HCT116 (cell line): Measurements from ENCODE around the gene TMEM164. TPM values are rescaled to one million over a fixed set of nuclear protein-coding genes. Genes with fewer than 3 reads are reported as not detected.

Source experiments
- ATAC-seq: fragments of 200-7000 bp; cut with Tn5 transposase; 2 replicates; pipeline ENCODE4 v1.9.1; 2020; ENCODE audit warnings: mild to moderate bottlenecking, moderate library complexity
- BruUV-seq: library from RNA; stranded (reverse); fragments of 400-500 nt; replicated peaks from 2 replicates; lab custom pipeline; 2021; lab: Mats Ljungman, UMichigan
- CTCF ChIA-PET: fragments of 300-600 bp; sonication (Branson Sonifier 250); formaldehyde crosslinking; loops from one replicate; lab custom pipeline; 2021; ENCODE audit warnings: antibody characterized with exemption; lab: Charles Lee
- POLR2A ChIA-PET: fragments of 300-600, 350-600 bp; sonication (Branson Sonifier 250); formaldehyde crosslinking; loops from one replicate; lab custom pipeline; 2021; ENCODE audit warnings: antibody characterized with exemption; lab: Charles Lee
- RAD21 ChIA-PET, 2 experiments: fragments of 300-600 bp; sonication (Branson Sonifier 250); formaldehyde crosslinking; loops; one replicate each; lab custom pipeline; 2023; ENCODE audit warnings: low total read pairs in 2 of 2; ENCODE audit not compliant: uncharacterized antibody in 2 of 2, unreplicated experiment in 2 of 2, low non-redundant PET in 1 of 2; lab: Charles Lee
- DNase-seq: peaks from one replicate; pipeline ENCODE4 v3.0.0-alpha.2; 2010; ENCODE audit warnings: low read depth, low spot score
- H2AFZ ChIP-seq: fragments of 200-600 bp; shearing (Covaris generic), sonication (generic); 2 replicates; pipeline ENCODE4 v1.6.1; 2017; ENCODE audit warnings: low read depth, mixed run types, mixed read lengths, antibody characterized with exemption, low read length; ENCODE audit not compliant: poor library complexity, severe bottlenecking
- H3K27ac ChIP-seq: 2 replicates; pipeline ENCODE4 v1.5.1; 2012; ENCODE audit warnings: low read depth, low read length
- H3K27me3 ChIP-seq: fragments of 200-600 bp; sonication (generic); 2 replicates; pipeline ENCODE4 v1.6.1; 2016; ENCODE audit warnings: mixed run types, low read length, mixed read lengths; ENCODE audit not compliant: insufficient read depth
- H3K36me3 ChIP-seq, 2 experiments: fragments of 200-500 bp in 1 of 2; fragments of 200-600 bp in 1 of 2; sonication (Bioruptor generic) in 1 of 2; sonication (generic) in 1 of 2; 2 replicates each; pipeline versions ENCODE4 v1.5.1 to v1.6.1; 2014 to 2016; ENCODE audit warnings: low read length in 2 of 2, inconsistent platforms in 1 of 2, mixed read lengths in 1 of 2, mixed run types in 1 of 2; ENCODE audit not compliant: insufficient read depth in 2 of 2, control insufficient read depth in 1 of 2
- H3K4me1 ChIP-seq, 2 experiments: fragments of 200-600 bp in 1 of 2; sonication (generic) in 1 of 2; 2 replicates each; pipeline versions ENCODE4 v1.5.1 to v1.6.1; 2012 to 2017; ENCODE audit warnings: low read length in 2 of 2, inconsistent platforms in 1 of 2, mild to moderate bottlenecking in 1 of 2, mixed read lengths in 1 of 2, mixed run types in 1 of 2, moderate library complexity in 1 of 2; ENCODE audit not compliant: insufficient read depth in 2 of 2, control insufficient read depth in 1 of 2
- H3K4me2 ChIP-seq: fragments of 200-600 bp; sonication (generic); 2 replicates; pipeline ENCODE4 v1.6.1; 2017; ENCODE audit warnings: mixed run types, low read length, mixed read lengths
- H3K4me3 ChIP-seq, 2 experiments: fragments of 200-600 bp in 1 of 2; sonication (generic) in 1 of 2; replicated peaks in 1 of 2; 2 replicates each; pipeline ENCODE4 v1.5.1; 2011 to 2016; ENCODE audit warnings: low read length in 2 of 2, control low read depth in 1 of 2, low read depth in 1 of 2, mild to moderate bottlenecking in 1 of 2, mixed read lengths in 1 of 2, mixed run types in 1 of 2
- H3K79me2 ChIP-seq: fragments of 200-600 bp; sonication (generic); 2 replicates; pipeline ENCODE4 v1.6.1; 2017; ENCODE audit warnings: mild to moderate bottlenecking, mixed run types, low read length, moderate library complexity, mixed read lengths; ENCODE audit not compliant: insufficient read depth
- H3K9ac ChIP-seq: fragments of 200-600 bp; sonication (generic); 2 replicates; pipeline ENCODE4 v1.6.1; 2016; ENCODE audit warnings: low read length, mixed read lengths
- H3K9me2 ChIP-seq: fragments of 200-600 bp; sonication (generic), shearing (Covaris generic); 2 replicates; pipeline ENCODE4 v1.6.1; 2017; ENCODE audit warnings: mixed run types, mild to moderate bottlenecking, moderate library complexity; ENCODE audit not compliant: insufficient read depth
- H3K9me3 ChIP-seq, 2 experiments: fragments of 200-500 bp in 1 of 2; fragments of 200-600 bp in 1 of 2; sonication (Bioruptor generic) in 1 of 2; sonication (generic) in 1 of 2; 2 replicates each; pipeline ENCODE4 v1.6.1; 2014 to 2017; ENCODE audit warnings: low read length in 2 of 2, mixed read lengths in 2 of 2, inconsistent platforms in 1 of 2, low read depth in 1 of 2, mild to moderate bottlenecking in 1 of 2, mixed run types in 1 of 2, moderate library complexity in 1 of 2; ENCODE audit not compliant: control insufficient read depth in 1 of 2, insufficient read depth in 1 of 2
- H4K20me1 ChIP-seq: fragments of 200-600 bp; sonication (generic), shearing (Covaris generic); 2 replicates; pipeline ENCODE4 v1.6.1; 2017; ENCODE audit warnings: mixed run types, mild to moderate bottlenecking, moderate library complexity; ENCODE audit not compliant: insufficient read depth
- ATF3 ChIP-seq: IDR thresholded peaks from 2 replicates; pipeline ENCODE4 v1.6.1; 2012
- CEBPB ChIP-seq: IDR thresholded peaks from 2 replicates; pipeline ENCODE4 v1.6.1; 2012; ENCODE audit warnings: low read depth
- ELF1 ChIP-seq: IDR thresholded peaks from 2 replicates; pipeline ENCODE4 v1.6.1; 2012; ENCODE audit warnings: low read depth, borderline replicate concordance
- EZH2 ChIP-seq: fragments of 200-600 bp; sonication (generic); IDR thresholded peaks from 2 replicates; pipeline ENCODE4 v1.6.1; 2017; ENCODE audit warnings: antibody characterized with exemption, mixed run types
- EZH2phosphoT487 ChIP-seq: fragments of 200-600 bp; IDR thresholded peaks from 2 replicates; pipeline ENCODE4 v1.6.1; 2018; ENCODE audit warnings: antibody characterized with exemption, borderline replicate concordance
- FOSL1 ChIP-seq: IDR thresholded peaks from 2 replicates; pipeline ENCODE4 v1.6.1; 2012; ENCODE audit warnings: low read depth
- JUND ChIP-seq: IDR thresholded peaks from 2 replicates; pipeline ENCODE4 v1.6.1; 2012
- POLR2A ChIP-seq: IDR thresholded peaks from 2 replicates; pipeline ENCODE4 v1.7.0; 2011; ENCODE audit warnings: borderline replicate concordance; ENCODE audit not compliant: insufficient read depth, insufficient read length; ENCODE audit errors: extremely low read depth
- POLR2AphosphoS5 ChIP-seq: IDR thresholded peaks from 2 replicates; pipeline ENCODE4 v1.6.1; 2011; ENCODE audit warnings: mild to moderate bottlenecking, low read depth, low read length, moderate library complexity
- REST ChIP-seq: IDR thresholded peaks from 2 replicates; pipeline ENCODE4 v1.6.1; 2012; ENCODE audit warnings: low read depth
- SIN3A ChIP-seq: IDR thresholded peaks from 2 replicates; pipeline ENCODE4 v1.6.1; 2012; ENCODE audit warnings: low read depth
- SP1 ChIP-seq: IDR thresholded peaks from 2 replicates; pipeline ENCODE4 v1.6.1; 2012; ENCODE audit warnings: low read depth
- TCF7L2 ChIP-seq: IDR thresholded peaks from 2 replicates; pipeline ENCODE4 v1.7.0; 2011; ENCODE audit warnings: borderline replicate concordance, inconsistent platforms; ENCODE audit not compliant: insufficient read depth, insufficient read length; ENCODE audit errors: extremely low read depth
- YY1 ChIP-seq: IDR thresholded peaks from 2 replicates; pipeline ENCODE4 v1.6.1; 2011; ENCODE audit warnings: low read length, low read depth, moderate library complexity, mild to moderate bottlenecking; ENCODE audit not compliant: insufficient replicate concordance; ENCODE audit errors: extremely low read depth
- ZFX ChIP-seq: fragments of 450-650 bp; IDR thresholded peaks from 2 replicates; pipeline ENCODE4 v1.6.1; 2017
- intact Hi-C: fragments of 100-400 bp; cut with micrococcal nuclease; formaldehyde crosslinking; loops from 2 replicates; pipeline ENCODE4 v1.10.0; 2022
- total RNA-seq: library from RNA; stranded (reverse); gene quantifications from one replicate; pipeline ENCODE4 v1.2.1, GENCODE V29; 2021; ENCODE audit not compliant: unreplicated experiment
- TF ChIP-seq, protein P1 (sequence below), 3 experiments: fragments of 200-600 bp in 1 of 3; sonication (generic) in 1 of 3; IDR thresholded peaks in 2 of 3; conservative IDR thresholded peaks in 1 of 3; 2 replicates each; pipeline ENCODE4 v1.5.1; 2012 to 2017; ENCODE audit warnings: low read depth in 2 of 3, low read length in 2 of 3, antibody characterized with exemption in 1 of 3, borderline replicate concordance in 1 of 3, control low read depth in 1 of 3, mild to moderate bottlenecking in 1 of 3, mixed read lengths in 1 of 3, mixed run types in 1 of 3, moderate library complexity in 1 of 3; ENCODE audit not compliant: insufficient read depth in 1 of 3
- TF ChIP-seq, protein P2 (sequence below): IDR thresholded peaks from 2 replicates; pipeline ENCODE4 v1.6.1; 2012

TMEM164 gene
- total RNA-seq, 1 experiment from 2014 or later: 18.7 TPM

- Histone ChIP-seq H2AFZ (no peak overlapping the region), H4K20me1 (no peaks in the 10 kb centered on the region), H3K36me3 (no peaks in the 10 kb centered on the region), H3K4me1 (no peaks in the 10 kb centered on the region), H3K27ac (no peak overlapping the region), H3K4me2 (no peak overlapping the region), H3K79me2 (no peaks in the 10 kb centered on the region), H3K4me3 (no peak overlapping the region), H3K9me3 (no peaks in the 10 kb centered on the region), H3K9ac (no peak overlapping the region), H3K9me2 (no peaks in the 10 kb centered on the region), H3K27me3 (no peaks in the 10 kb centered on the region)
- TF ChIP-seq ATF3 (no peak), ZFX (no peak), ELF1 (no peak), REST (no peak), POLR2AphosphoS5 (no peak), SP1 (no peak), JUND (no peak), TCF7L2 (no peak), POLR2A (no peak), YY1 (no peak), CEBPB (no peak), SIN3A (no peak), FOSL1 (no peak), EZH2 (no peak), EZH2phosphoT487 (no peak)
- TF ChIP-seq, protein P1, sequence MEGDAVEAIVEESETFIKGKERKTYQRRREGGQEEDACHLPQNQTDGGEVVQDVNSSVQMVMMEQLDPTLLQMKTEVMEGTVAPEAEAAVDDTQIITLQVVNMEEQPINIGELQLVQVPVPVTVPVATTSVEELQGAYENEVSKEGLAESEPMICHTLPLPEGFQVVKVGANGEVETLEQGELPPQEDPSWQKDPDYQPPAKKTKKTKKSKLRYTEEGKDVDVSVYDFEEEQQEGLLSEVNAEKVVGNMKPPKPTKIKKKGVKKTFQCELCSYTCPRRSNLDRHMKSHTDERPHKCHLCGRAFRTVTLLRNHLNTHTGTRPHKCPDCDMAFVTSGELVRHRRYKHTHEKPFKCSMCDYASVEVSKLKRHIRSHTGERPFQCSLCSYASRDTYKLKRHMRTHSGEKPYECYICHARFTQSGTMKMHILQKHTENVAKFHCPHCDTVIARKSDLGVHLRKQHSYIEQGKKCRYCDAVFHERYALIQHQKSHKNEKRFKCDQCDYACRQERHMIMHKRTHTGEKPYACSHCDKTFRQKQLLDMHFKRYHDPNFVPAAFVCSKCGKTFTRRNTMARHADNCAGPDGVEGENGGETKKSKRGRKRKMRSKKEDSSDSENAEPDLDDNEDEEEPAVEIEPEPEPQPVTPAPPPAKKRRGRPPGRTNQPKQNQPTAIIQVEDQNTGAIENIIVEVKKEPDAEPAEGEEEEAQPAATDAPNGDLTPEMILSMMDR (IDR thresholded peaks at IDR 0.05 in 2 of 3, conservative IDR thresholded peaks at IDR 0.05 in 1 of 3; ENCODE audit: borderline replicate concordance in 1 of 3, insufficient read depth in 1 of 3, low read depth in 2 of 3, low read length in 2 of 3): no peak
- TF ChIP-seq, protein P2, sequence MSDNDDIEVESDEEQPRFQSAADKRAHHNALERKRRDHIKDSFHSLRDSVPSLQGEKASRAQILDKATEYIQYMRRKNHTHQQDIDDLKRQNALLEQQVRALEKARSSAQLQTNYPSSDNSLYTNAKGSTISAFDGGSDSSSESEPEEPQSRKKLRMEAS: no peak
- ChIA-PET RAD21 (no interaction called here), CTCF (no interaction called here), POLR2A (no interaction called here)
- intact Hi-C loops: no loop called here
- BruUV-seq: no TSS peak
- ATAC-seq: no peak
- no peak for DNase-seq
Measured at GRCh38 chrX:110097920-110098319, 95.0 kb downstream of the TMEM164 start.
